HepG2 (cell line): ENCODE results near the gene EGFR. TPM values are rescaled to one million over a fixed set of nuclear protein-coding genes. Genes with fewer than 3 reads are reported as not detected.

ENCODE experiments used
- CC2D1A ChIP-seq: sonication (generic); formaldehyde crosslinking; IDR thresholded peaks from 2 replicates; pipeline ENCODE4 v1.8.1; 2023; ENCODE audit warnings: mild to moderate bottlenecking, missing genetic modification reagents
- CENPX ChIP-seq: sonication (generic); formaldehyde crosslinking; IDR thresholded peaks from 2 replicates; pipeline ENCODE4 v1.9.0; 2021; ENCODE audit warnings: mild to moderate bottlenecking, missing genetic modification reagents, moderate library complexity
- DMAP1 ChIP-seq: IDR thresholded peaks from 2 replicates; pipeline ENCODE4 v1.6.1; 2016
- DNMT3B ChIP-seq: conservative IDR thresholded peaks from 2 replicates; pipeline ENCODE4 v1.6.1; 2016; ENCODE audit warnings: missing biosample characterization, control low read depth
- FOXM1 ChIP-seq: sonication (generic); formaldehyde crosslinking; IDR thresholded peaks from 2 replicates; pipeline ENCODE4 v1.5.0; 2020; ENCODE audit warnings: missing genetic modification reagents
- HNF1B ChIP-seq: sonication (generic); formaldehyde crosslinking; IDR thresholded peaks from 2 replicates; pipeline ENCODE4 v1.5.1; 2020; ENCODE audit warnings: mild to moderate bottlenecking, moderate library complexity, missing genetic modification reagents
- JARID2 ChIP-seq: sonication (generic); formaldehyde crosslinking; IDR thresholded peaks from 2 replicates; pipeline ENCODE4 v1.8.1; 2023; ENCODE audit warnings: missing genetic modification reagents, inconsistent platforms; ENCODE audit not compliant: insufficient replicate concordance
- MTERF4 ChIP-seq: sonication (generic); formaldehyde crosslinking; IDR thresholded peaks from 2 replicates; pipeline ENCODE4 v1.8.0; 2023; ENCODE audit warnings: mild to moderate bottlenecking, missing genetic modification reagents
- POLR2G ChIP-seq: fragments of 200-400 bp; formaldehyde crosslinking; IDR thresholded peaks from 2 replicates; pipeline ENCODE4 v1.6.1; 2018; ENCODE audit warnings: mild to moderate bottlenecking, low read depth, low read length, moderate library complexity
- TRIM22 ChIP-seq: fragments of 450-650 bp; IDR thresholded peaks from 2 replicates; pipeline ENCODE4 v1.6.1; 2017
- ZNF276 ChIP-seq: sonication (generic); formaldehyde crosslinking; IDR thresholded peaks from 2 replicates; pipeline ENCODE4 v1.4.0; 2020; ENCODE audit warnings: mild to moderate bottlenecking, low read depth, missing genetic modification reagents
- ZNF530 ChIP-seq: sonication (generic); formaldehyde crosslinking; IDR thresholded peaks from 2 replicates; pipeline ENCODE4 v1.5.0; 2020; ENCODE audit warnings: low read depth, mild to moderate bottlenecking, missing genetic modification reagents
- ZNF576 ChIP-seq: sonication (generic); formaldehyde crosslinking; IDR thresholded peaks from 2 replicates; pipeline ENCODE4 v1.4.0; 2020; ENCODE audit warnings: mild to moderate bottlenecking, missing genetic modification reagents
- ZNF589 ChIP-seq: sonication (generic); formaldehyde crosslinking; conservative IDR thresholded peaks from 2 replicates; pipeline ENCODE4 v1.8.0; 2022; ENCODE audit warnings: mild to moderate bottlenecking, moderate library complexity, missing genetic modification reagents
- ZNF687 ChIP-seq: sonication (generic); formaldehyde crosslinking; IDR thresholded peaks from 2 replicates; pipeline ENCODE4 v1.5.1; 2020; ENCODE audit warnings: mild to moderate bottlenecking, missing genetic modification reagents, moderate library complexity
- ZNF773 ChIP-seq: sonication (generic); formaldehyde crosslinking; IDR thresholded peaks from 2 replicates; pipeline ENCODE4 v1.4.0; 2020; ENCODE audit warnings: missing genetic modification reagents, borderline replicate concordance
- ZUFSP ChIP-seq: sonication (generic); formaldehyde crosslinking; IDR thresholded peaks from 2 replicates; pipeline ENCODE4 v1.9.0; 2021; ENCODE audit warnings: missing genetic modification reagents, mild to moderate bottlenecking, borderline replicate concordance
- polyA plus RNA-seq, 8 experiments: library from polyadenylated mRNA; depleted of rRNA in 3 of 8; stranded (reverse) in 7 of 8; unstranded in 1 of 8; fragments of >200 nt; fragmentation: Illumina TruSeq in 4 of 8; extraction: Trizol in 4 of 8; gene quantifications; 2 replicates each; pipeline versions ENCODE4 v1.2.1 to v1.2.3, GENCODE V29; 2011 to 2016; ENCODE audit warnings: low read depth in 4 of 8, missing spikeins in 1 of 8, mixed read lengths in 1 of 8; ENCODE audit not compliant: insufficient read depth in 1 of 8
- total RNA-seq, 5 experiments: library from RNA; depleted of rRNA; stranded (reverse); fragments of >200 nt; fragmentation: Illumina TruSeq; extraction: Trizol; gene quantifications; 2 replicates each; pipeline ENCODE4 v1.2.3, GENCODE V29; 2016; ENCODE audit warnings: low read depth in 1 of 5

The EGFR gene
- total and polyA plus RNA-seq, 2 of the 13 experiments (the other 11 are each of a cell fraction or from before 2014, with no cell fraction given) = 7.0 to 10.0 TPM

- TF ChIP-seq ZUFSP (CRISPR knock-in tag) (no peak), TRIM22 (no peak), HNF1B (CRISPR knock-in tag) (0 out of 2 replicates have a peak, but pooled peaks have one; percentile 41), ZNF276 (0 out of 2 replicates have a peak, but pooled peaks have one; percentile 29), JARID2 (CRISPR knock-in tag) (no peak), ZNF530 (no peak), DNMT3B (CRISPR knock-in tag) (no peak), CENPX (CRISPR knock-in tag) (no peak), ZNF773 (CRISPR knock-in tag) (no peak), MTERF4 (CRISPR knock-in tag) (no peak), CC2D1A (CRISPR knock-in tag) (no peak), FOXM1 (no peak), DMAP1 (peak; percentile 88), ZNF576 (CRISPR knock-in tag) (no peak), POLR2G (peak; percentile 81), ZNF687 (CRISPR knock-in tag) (peak; percentile 96), ZNF589 (CRISPR knock-in tag) (no peak)
These were observed 158.9 kb downstream of the EGFR start (continued) for GRCh38 chr7:55177589-55178261.
